HCT116 (cell line): ENCODE data around the gene TMEM80. TPM values are rescaled to one million over a fixed set of nuclear protein-coding genes. Genes with fewer than 3 reads are reported as not detected.
A peak's percentile ranks its signal among the peaks of the same experiment; 100 is the strongest.

Source experiments
- ATAC-seq: fragments of 200-7000 bp; cut with Tn5 transposase; 2 replicates; pipeline ENCODE4 v1.9.1; 2020; ENCODE audit warnings: mild to moderate bottlenecking, moderate library complexity
- BruUV-seq: library from RNA; stranded (reverse); fragments of 400-500 nt; replicated peaks from 2 replicates; lab custom pipeline; 2021; lab: Mats Ljungman, UMichigan
- CTCF ChIA-PET: fragments of 300-600 bp; sonication (Branson Sonifier 250); formaldehyde crosslinking; loops from one replicate; lab custom pipeline; 2021; ENCODE audit warnings: antibody characterized with exemption; lab: Charles Lee
- POLR2A ChIA-PET: fragments of 300-600, 350-600 bp; sonication (Branson Sonifier 250); formaldehyde crosslinking; loops from one replicate; lab custom pipeline; 2021; ENCODE audit warnings: antibody characterized with exemption; lab: Charles Lee
- RAD21 ChIA-PET, 2 experiments: fragments of 300-600 bp; sonication (Branson Sonifier 250); formaldehyde crosslinking; loops; one replicate each; lab custom pipeline; 2023; ENCODE audit warnings: low total read pairs in 2 of 2; ENCODE audit not compliant: uncharacterized antibody in 2 of 2, unreplicated experiment in 2 of 2, low non-redundant PET in 1 of 2; lab: Charles Lee
- DNase-seq: peaks from one replicate; pipeline ENCODE4 v3.0.0-alpha.2; 2010; ENCODE audit warnings: low read depth, low spot score
- H2AFZ ChIP-seq: fragments of 200-600 bp; shearing (Covaris generic), sonication (generic); 2 replicates; pipeline ENCODE4 v1.6.1; 2017; ENCODE audit warnings: low read depth, mixed run types, mixed read lengths, antibody characterized with exemption, low read length; ENCODE audit not compliant: poor library complexity, severe bottlenecking
- H3K27ac ChIP-seq: 2 replicates; pipeline ENCODE4 v1.5.1; 2012; ENCODE audit warnings: low read depth, low read length
- H3K27me3 ChIP-seq: fragments of 200-600 bp; sonication (generic); 2 replicates; pipeline ENCODE4 v1.6.1; 2016; ENCODE audit warnings: mixed run types, low read length, mixed read lengths; ENCODE audit not compliant: insufficient read depth
- H3K36me3 ChIP-seq, 2 experiments: fragments of 200-500 bp in 1 of 2; fragments of 200-600 bp in 1 of 2; sonication (Bioruptor generic) in 1 of 2; sonication (generic) in 1 of 2; 2 replicates each; pipeline versions ENCODE4 v1.5.1 to v1.6.1; 2014 to 2016; ENCODE audit warnings: low read length in 2 of 2, inconsistent platforms in 1 of 2, mixed read lengths in 1 of 2, mixed run types in 1 of 2; ENCODE audit not compliant: insufficient read depth in 2 of 2, control insufficient read depth in 1 of 2
- H3K4me1 ChIP-seq, 2 experiments: fragments of 200-600 bp in 1 of 2; sonication (generic) in 1 of 2; 2 replicates each; pipeline versions ENCODE4 v1.5.1 to v1.6.1; 2012 to 2017; ENCODE audit warnings: low read length in 2 of 2, inconsistent platforms in 1 of 2, mild to moderate bottlenecking in 1 of 2, mixed read lengths in 1 of 2, mixed run types in 1 of 2, moderate library complexity in 1 of 2; ENCODE audit not compliant: insufficient read depth in 2 of 2, control insufficient read depth in 1 of 2
- H3K4me2 ChIP-seq: fragments of 200-600 bp; sonication (generic); 2 replicates; pipeline ENCODE4 v1.6.1; 2017; ENCODE audit warnings: mixed run types, low read length, mixed read lengths
- H3K4me3 ChIP-seq, 2 experiments: fragments of 200-600 bp in 1 of 2; sonication (generic) in 1 of 2; replicated peaks in 1 of 2; 2 replicates each; pipeline ENCODE4 v1.5.1; 2011 to 2016; ENCODE audit warnings: low read length in 2 of 2, control low read depth in 1 of 2, low read depth in 1 of 2, mild to moderate bottlenecking in 1 of 2, mixed read lengths in 1 of 2, mixed run types in 1 of 2
- H3K79me2 ChIP-seq: fragments of 200-600 bp; sonication (generic); 2 replicates; pipeline ENCODE4 v1.6.1; 2017; ENCODE audit warnings: mild to moderate bottlenecking, mixed run types, low read length, moderate library complexity, mixed read lengths; ENCODE audit not compliant: insufficient read depth
- H3K9ac ChIP-seq: fragments of 200-600 bp; sonication (generic); 2 replicates; pipeline ENCODE4 v1.6.1; 2016; ENCODE audit warnings: low read length, mixed read lengths
- H3K9me2 ChIP-seq: fragments of 200-600 bp; sonication (generic), shearing (Covaris generic); 2 replicates; pipeline ENCODE4 v1.6.1; 2017; ENCODE audit warnings: mixed run types, mild to moderate bottlenecking, moderate library complexity; ENCODE audit not compliant: insufficient read depth
- H3K9me3 ChIP-seq, 2 experiments: fragments of 200-500 bp in 1 of 2; fragments of 200-600 bp in 1 of 2; sonication (Bioruptor generic) in 1 of 2; sonication (generic) in 1 of 2; 2 replicates each; pipeline ENCODE4 v1.6.1; 2014 to 2017; ENCODE audit warnings: low read length in 2 of 2, mixed read lengths in 2 of 2, inconsistent platforms in 1 of 2, low read depth in 1 of 2, mild to moderate bottlenecking in 1 of 2, mixed run types in 1 of 2, moderate library complexity in 1 of 2; ENCODE audit not compliant: control insufficient read depth in 1 of 2, insufficient read depth in 1 of 2
- H4K20me1 ChIP-seq: fragments of 200-600 bp; sonication (generic), shearing (Covaris generic); 2 replicates; pipeline ENCODE4 v1.6.1; 2017; ENCODE audit warnings: mixed run types, mild to moderate bottlenecking, moderate library complexity; ENCODE audit not compliant: insufficient read depth
- EGR1 ChIP-seq: IDR thresholded peaks from 2 replicates; pipeline ENCODE4 v1.6.1; 2012; ENCODE audit warnings: low read depth
- ELF1 ChIP-seq: IDR thresholded peaks from 2 replicates; pipeline ENCODE4 v1.6.1; 2012; ENCODE audit warnings: low read depth, borderline replicate concordance
- POLR2AphosphoS5 ChIP-seq: IDR thresholded peaks from 2 replicates; pipeline ENCODE4 v1.6.1; 2011; ENCODE audit warnings: mild to moderate bottlenecking, low read depth, low read length, moderate library complexity
- RAD21 ChIP-seq: IDR thresholded peaks from 2 replicates; pipeline ENCODE4 v1.6.1; 2012; ENCODE audit warnings: low read depth, mild to moderate bottlenecking
- YY1 ChIP-seq: IDR thresholded peaks from 2 replicates; pipeline ENCODE4 v1.6.1; 2011; ENCODE audit warnings: low read length, low read depth, moderate library complexity, mild to moderate bottlenecking; ENCODE audit not compliant: insufficient replicate concordance; ENCODE audit errors: extremely low read depth
- ZFX ChIP-seq: fragments of 450-650 bp; IDR thresholded peaks from 2 replicates; pipeline ENCODE4 v1.6.1; 2017
- intact Hi-C: fragments of 100-400 bp; cut with micrococcal nuclease; formaldehyde crosslinking; loops from 2 replicates; pipeline ENCODE4 v1.10.0; 2022
- total RNA-seq: library from RNA; stranded (reverse); gene quantifications from one replicate; pipeline ENCODE4 v1.2.1, GENCODE V29; 2021; ENCODE audit not compliant: unreplicated experiment
- TF ChIP-seq, protein P1 (sequence below): IDR thresholded peaks from 2 replicates; pipeline ENCODE4 v1.6.1; 2011; ENCODE audit warnings: mild to moderate bottlenecking, low read length, moderate library complexity; ENCODE audit not compliant: insufficient replicate concordance; ENCODE audit errors: extremely low read depth
- TF ChIP-seq, protein P2 (sequence below), 3 experiments: fragments of 200-600 bp in 1 of 3; sonication (generic) in 1 of 3; IDR thresholded peaks in 2 of 3; conservative IDR thresholded peaks in 1 of 3; 2 replicates each; pipeline ENCODE4 v1.5.1; 2012 to 2017; ENCODE audit warnings: low read depth in 2 of 3, low read length in 2 of 3, antibody characterized with exemption in 1 of 3, borderline replicate concordance in 1 of 3, control low read depth in 1 of 3, mild to moderate bottlenecking in 1 of 3, mixed read lengths in 1 of 3, mixed run types in 1 of 3, moderate library complexity in 1 of 3; ENCODE audit not compliant: insufficient read depth in 1 of 3
- TF ChIP-seq, protein P3 (sequence below): IDR thresholded peaks from 2 replicates; pipeline ENCODE4 v1.6.1; 2012

Gene TMEM80
- total RNA-seq, 1 experiment from 2014 or later = 18.4 TPM

DNA sequence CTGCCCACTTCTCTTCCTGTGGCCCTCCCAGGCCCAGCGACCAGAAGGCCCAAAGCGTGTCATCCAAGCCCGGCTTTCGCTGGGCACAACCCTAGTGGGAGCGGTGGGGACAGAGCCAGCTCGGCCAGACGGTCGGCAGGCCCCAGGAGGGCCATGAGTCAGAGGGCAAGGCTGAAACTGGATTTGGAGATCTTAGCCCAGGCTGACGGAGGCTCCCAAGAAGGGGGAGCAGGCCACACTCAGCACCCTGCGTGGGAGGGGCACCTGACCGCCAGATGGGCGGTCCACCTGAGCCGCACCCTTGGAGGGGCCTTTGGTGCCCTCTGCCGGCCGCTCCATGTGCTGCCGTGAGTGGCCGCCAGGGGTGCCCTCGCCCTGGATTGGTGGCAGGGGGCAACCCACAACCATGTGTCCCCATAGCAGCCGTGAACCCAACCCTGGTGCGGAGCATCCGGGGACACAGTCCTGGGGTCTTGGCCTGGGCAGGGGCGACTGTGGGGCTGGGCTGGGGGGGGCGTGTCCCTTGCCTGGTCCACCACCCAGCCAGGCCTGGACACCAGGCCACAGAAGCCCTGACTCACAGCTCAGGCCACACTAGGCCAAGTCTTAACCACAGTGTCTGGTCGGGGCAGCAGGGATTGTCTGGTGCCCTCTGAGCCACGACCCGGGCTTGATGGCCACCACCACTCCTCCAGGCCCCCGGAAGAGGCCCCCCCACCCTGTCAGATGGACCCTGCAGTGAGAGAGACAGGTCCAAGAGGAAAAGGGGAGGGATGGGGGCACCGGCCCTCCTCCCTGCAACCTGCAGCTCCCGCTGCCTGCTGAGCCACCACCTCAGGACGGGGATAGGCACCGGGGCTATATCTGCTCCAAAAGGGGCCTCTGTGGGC lies 32.5 kb downstream of the TMEM80 start:
- H3K4me2 ChIP-seq = peak overlapping the region; percentile 78
- POLR2A ChIA-PET = interaction anchor here (1.2 kb wide), 2 partner anchors 12 to 35 kb away, joined by 3 to 4 read pairs; no protein-coding TSS in a partner anchor
- TF ChIP-seq ELF1 (no peak), RAD21 (peak; percentile 94), YY1 (peak; percentile 26), EGR1 (peak; percentile 98), POLR2AphosphoS5 (peak; percentile 75), ZFX (peak; percentile 9; the same call in 1 of the 2 replicates)
- TF ChIP-seq, protein P1, sequence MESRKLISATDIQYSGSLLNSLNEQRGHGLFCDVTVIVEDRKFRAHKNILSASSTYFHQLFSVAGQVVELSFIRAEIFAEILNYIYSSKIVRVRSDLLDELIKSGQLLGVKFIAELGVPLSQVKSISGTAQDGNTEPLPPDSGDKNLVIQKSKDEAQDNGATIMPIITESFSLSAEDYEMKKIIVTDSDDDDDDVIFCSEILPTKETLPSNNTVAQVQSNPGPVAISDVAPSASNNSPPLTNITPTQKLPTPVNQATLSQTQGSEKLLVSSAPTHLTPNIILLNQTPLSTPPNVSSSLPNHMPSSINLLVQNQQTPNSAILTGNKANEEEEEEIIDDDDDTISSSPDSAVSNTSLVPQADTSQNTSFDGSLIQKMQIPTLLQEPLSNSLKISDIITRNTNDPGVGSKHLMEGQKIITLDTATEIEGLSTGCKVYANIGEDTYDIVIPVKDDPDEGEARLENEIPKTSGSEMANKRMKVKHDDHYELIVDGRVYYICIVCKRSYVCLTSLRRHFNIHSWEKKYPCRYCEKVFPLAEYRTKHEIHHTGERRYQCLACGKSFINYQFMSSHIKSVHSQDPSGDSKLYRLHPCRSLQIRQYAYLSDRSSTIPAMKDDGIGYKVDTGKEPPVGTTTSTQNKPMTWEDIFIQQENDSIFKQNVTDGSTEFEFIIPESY = no peak
- TF ChIP-seq, protein P2, sequence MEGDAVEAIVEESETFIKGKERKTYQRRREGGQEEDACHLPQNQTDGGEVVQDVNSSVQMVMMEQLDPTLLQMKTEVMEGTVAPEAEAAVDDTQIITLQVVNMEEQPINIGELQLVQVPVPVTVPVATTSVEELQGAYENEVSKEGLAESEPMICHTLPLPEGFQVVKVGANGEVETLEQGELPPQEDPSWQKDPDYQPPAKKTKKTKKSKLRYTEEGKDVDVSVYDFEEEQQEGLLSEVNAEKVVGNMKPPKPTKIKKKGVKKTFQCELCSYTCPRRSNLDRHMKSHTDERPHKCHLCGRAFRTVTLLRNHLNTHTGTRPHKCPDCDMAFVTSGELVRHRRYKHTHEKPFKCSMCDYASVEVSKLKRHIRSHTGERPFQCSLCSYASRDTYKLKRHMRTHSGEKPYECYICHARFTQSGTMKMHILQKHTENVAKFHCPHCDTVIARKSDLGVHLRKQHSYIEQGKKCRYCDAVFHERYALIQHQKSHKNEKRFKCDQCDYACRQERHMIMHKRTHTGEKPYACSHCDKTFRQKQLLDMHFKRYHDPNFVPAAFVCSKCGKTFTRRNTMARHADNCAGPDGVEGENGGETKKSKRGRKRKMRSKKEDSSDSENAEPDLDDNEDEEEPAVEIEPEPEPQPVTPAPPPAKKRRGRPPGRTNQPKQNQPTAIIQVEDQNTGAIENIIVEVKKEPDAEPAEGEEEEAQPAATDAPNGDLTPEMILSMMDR (IDR thresholded peaks at IDR 0.05 in 2 of 3, conservative IDR thresholded peaks at IDR 0.05 in 1 of 3; ENCODE audit: borderline replicate concordance in 1 of 3, insufficient read depth in 1 of 3, low read depth in 2 of 3, low read length in 2 of 3) = peak; percentile 98 to 100 (median 99)
- TF ChIP-seq, protein P3, sequence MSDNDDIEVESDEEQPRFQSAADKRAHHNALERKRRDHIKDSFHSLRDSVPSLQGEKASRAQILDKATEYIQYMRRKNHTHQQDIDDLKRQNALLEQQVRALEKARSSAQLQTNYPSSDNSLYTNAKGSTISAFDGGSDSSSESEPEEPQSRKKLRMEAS = peak; percentile 83
- TF ChIP-seq, all 23 proteins: peak for 7
- Histone ChIP-seq H3K4me3 (0 out of 4 replicates have a peak overlapping the region, but pooled peaks of 1 of the 2 experiments have one; percentile 14), H4K20me1 (no peaks in the 10 kb centered on the region), H3K9me3 (no peaks in the 10 kb centered on the region), H3K79me2 (no peaks in the 10 kb centered on the region), H3K27me3 (no peaks in the 10 kb centered on the region), H3K4me1 (peaks cover 7 to 24% of the 10 kb centered on the region in 2 experiments; a peak in 3 of 4 replicates), H3K36me3 (peaks cover 0 to 11% of the 10 kb centered on the region in 2 experiments; a peak in 1 of 4 replicates), H3K9me2 (no peaks in the 10 kb centered on the region), H3K27ac (peak overlapping the region; percentile 70), H2AFZ (no peak overlapping the region), H3K9ac (peak overlapping the region; percentile 61)
- RAD21 ChIA-PET = interaction anchor here (0.6 kb wide), 2 partner anchors 31 to 172 kb away, joined by 3 read pairs; no protein-coding TSS in a partner anchor
- DNase-seq (peak; percentile 91), ATAC-seq (peak; percentile 91)
- intact Hi-C loops = loop anchor here (2.0 kb wide), 2 partner anchors 37 to 173 kb away; no protein-coding TSS in a partner anchor
- no TSS peak for BruUV-seq
- CTCF ChIA-PET = interaction anchor here (0.7 to 2.1 kb wide), 9 partner anchors 9 to 35 kb away, joined by 3 to 10 read pairs (median 6); partner anchors contain the start of genes DEAF1, EPS8L2, TALDO1 and TMEM80
